Right ventricle myocardium inferior (tissue), 1 donor: Measurements from ENCODE around the gene ARL2BP. TPM values are rescaled to one million over a fixed set of nuclear protein-coding genes. Genes with fewer than 3 reads are reported as not detected.
A peak's percentile ranks its signal among the peaks of the same experiment; 100 is the strongest.
"Not testable (repeated sequence)": the region's sequence is repeated elsewhere in the genome, so short reads cannot be mapped to it uniquely, and the experiment has no call there.

ENCODE experiments used
- ATAC-seq: fragments of 200-7000 bp; cut with Tn5 transposase; one replicate; pipeline ENCODE4 v1.9.1; 2020; ENCODE audit warnings: mild to moderate bottlenecking, moderate library complexity
- DNase-seq: peaks from one replicate; pipeline ENCODE4 v3.0.0; 2021; ENCODE audit errors: missing footprints
- intact Hi-C: fragments of 100-400 bp; cut with DNase I; formaldehyde crosslinking; loops from one replicate; pipeline ENCODE4 v1.11.0; 2022
- total RNA-seq: library from RNA; stranded (reverse); fragmentation: NEBNext Ultra II Directional; extraction: Animal tissue kit (Norgen Biotek cat#: 25700); gene quantifications from one replicate; pipeline ENCODE4 v1.2.1, GENCODE V29; 2021
- donor health status: DM: no; HTN: yes; CAD: no; lungs with severe emphysema.

ARL2BP gene
- total RNA-seq, 1 donor from 2014 or later: 64.1 TPM

GRCh38 chr16:57258910-57259475 is 13.9 kb downstream of the ARL2BP start:
- DNase-seq: no peak
- intact Hi-C loops: no loop called here

GRCh38 chr16:57260294-57260929 is 15.4 kb downstream of the ARL2BP start:
- intact Hi-C loops: no loop called here
- ATAC-seq (no peak), DNase-seq (no peak)

More at GRCh38 chr16:57258910-57259475, 13.9 kb downstream of the ARL2BP start:
- ATAC-seq: no peak

GRCh38 chr16:57261806-57262205 is 16.7 kb downstream of the ARL2BP start:
- intact Hi-C loops: no loop called here
- ATAC-seq: no peak
- no peak for DNase-seq

- intact Hi-C loops: no loop called here
- no peak for DNase-seq
- ATAC-seq: no peak
Measured at GRCh38 chr16:57262841-57263540, 17.9 kb downstream of the ARL2BP start.

GRCh38 chr16:57263541-57264351 is 18.7 kb downstream of the ARL2BP start:
- no peak for DNase-seq
- intact Hi-C loops: no loop called here

GRCh38 chr16:57264381-57264780 is 19.3 kb downstream of the ARL2BP start:
- DNase-seq (peak; percentile 74), ATAC-seq (no peak)
- intact Hi-C loops: no loop called here

More at GRCh38 chr16:57263541-57264351, 18.7 kb downstream of the ARL2BP start:
- ATAC-seq: no peak

GRCh38 chr16:57264950-57265371 is 19.9 kb downstream of the ARL2BP start:
- ATAC-seq (no peak), DNase-seq (peak; percentile 63)
- intact Hi-C loops: no loop called here

GRCh38 chr16:57265850-57266530 is 20.9 kb downstream of the ARL2BP start:
- intact Hi-C loops: no loop called here
- DNase-seq (peak; percentile 80), ATAC-seq (peak; percentile 89)

- intact Hi-C loops: no loop called here
- ATAC-seq: peak; percentile 29
- no peak for DNase-seq
Measured at GRCh38 chr16:57266531-57267260, 21.6 kb downstream of the ARL2BP start.

GRCh38 chr16:57267343-57267742 is 22.3 kb downstream of the ARL2BP start:
- ATAC-seq, intact Hi-C loops, DNase-seq: not testable (repeated sequence)

GRCh38 chr16:57268804-57269800 is 24.0 kb downstream of the ARL2BP start:
- peak; percentile 70 for ATAC-seq
- intact Hi-C loops: no loop called here
- DNase-seq: peak; percentile 73

GRCh38 chr16:57270221-57271062 is 25.4 kb downstream of the ARL2BP start:
- intact Hi-C loops: no loop called here
- ATAC-seq (no peak), DNase-seq (no peak)

GRCh38 chr16:57271063-57271345 is 25.9 kb downstream of the ARL2BP start:
- ATAC-seq: no peak
- no peak for DNase-seq
- intact Hi-C loops: no loop called here

GRCh38 chr16:57271867-57272495 is 26.9 kb downstream of the ARL2BP start:
- DNase-seq (no peak), ATAC-seq (no peak)
- intact Hi-C loops: no loop called here

- ATAC-seq (no peak), DNase-seq (no peak)
- intact Hi-C loops: no loop called here
Measured at GRCh38 chr16:57273359-57273758, 28.3 kb downstream of the ARL2BP start.

GRCh38 chr16:57273826-57274225 is 28.8 kb downstream of the ARL2BP start:
- ATAC-seq (no peak), DNase-seq (no peak)
- intact Hi-C loops: no loop called here
